ENCODE results near the gene WASF3.
"Not testable (repeated sequence)": the region's sequence is repeated elsewhere in the genome, so short reads cannot be mapped to it uniquely, and the experiment has no call there.

The WASF3 gene

DNA sequence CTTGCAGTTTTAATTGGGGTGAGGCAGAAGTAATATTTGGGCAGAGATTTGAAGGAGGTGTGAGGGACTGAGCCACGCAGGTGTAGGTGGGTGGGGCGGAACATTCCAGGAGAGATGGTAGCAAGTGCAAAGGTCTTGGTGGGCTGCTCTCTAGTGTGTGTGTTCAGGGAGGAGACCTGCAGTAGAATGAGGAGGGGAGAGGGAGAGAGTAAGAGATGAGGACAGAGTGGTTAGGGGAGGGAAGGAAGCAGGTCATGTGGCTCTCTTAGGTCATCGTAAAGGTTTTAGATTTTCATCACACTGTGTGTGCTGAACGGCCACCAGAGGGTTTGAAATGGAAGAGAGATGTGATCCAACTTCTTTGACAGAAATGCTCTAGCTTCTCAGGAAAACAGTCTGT lies 33.5 kb downstream of the WASF3 start:
- DNase-seq, result no peak

GRCh38 chr13:26591672-26592071 lies 34.2 kb downstream of the WASF3 start:
- no peak for DNase-seq

GRCh38 chr13:26593661-26594060 lies 36.2 kb downstream of the WASF3 start:
- no peak for DNase-seq

GRCh38 chr13:26594363-26594762 lies 36.9 kb downstream of the WASF3 start:
- DNase-seq, result no peak

DNA sequence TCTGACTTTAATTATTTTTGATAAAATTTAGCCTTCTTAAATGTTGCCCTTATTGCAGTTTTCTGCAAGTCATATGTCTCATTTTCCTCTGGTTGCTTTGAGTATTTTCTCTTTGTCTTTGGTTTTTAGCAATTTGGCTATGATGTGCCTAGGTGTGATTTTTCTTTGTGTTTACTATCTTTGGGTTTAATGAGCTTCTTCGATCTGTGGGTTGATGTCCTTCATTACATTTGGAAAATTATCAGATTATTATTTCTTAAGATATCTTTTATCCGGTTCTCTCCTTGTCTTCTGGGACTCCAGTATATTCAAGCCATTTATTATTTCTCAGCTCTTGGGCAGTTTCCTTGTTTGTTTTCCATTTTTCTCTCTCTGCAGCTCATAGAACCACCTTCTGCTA lies 39.0 kb downstream of the WASF3 start:
- no peak for DNase-seq

GRCh38 chr13:26599403-26599802 lies 41.9 kb downstream of the WASF3 start:
- DNase-seq, result no peak

DNA sequence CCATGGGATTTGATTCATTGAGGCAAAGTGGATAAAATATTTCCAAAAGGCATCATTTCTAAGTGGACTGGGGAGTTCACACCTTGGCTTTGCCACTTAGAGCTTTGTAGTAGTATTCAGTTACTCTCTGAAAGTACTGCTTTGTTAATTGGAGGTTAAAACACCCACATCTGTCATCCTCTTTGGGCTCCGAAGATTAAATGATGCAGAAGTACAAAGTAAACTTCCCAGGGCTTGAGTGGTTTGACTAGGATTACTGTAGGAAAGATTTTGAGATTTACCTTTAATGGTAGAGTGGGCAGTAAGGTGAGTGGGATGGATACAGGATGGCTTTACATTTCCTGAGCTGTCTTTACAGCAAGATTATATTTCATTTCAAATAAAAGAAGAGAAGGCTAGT lies 42.4 kb downstream of the WASF3 start:
- no peak for DNase-seq

DNA sequence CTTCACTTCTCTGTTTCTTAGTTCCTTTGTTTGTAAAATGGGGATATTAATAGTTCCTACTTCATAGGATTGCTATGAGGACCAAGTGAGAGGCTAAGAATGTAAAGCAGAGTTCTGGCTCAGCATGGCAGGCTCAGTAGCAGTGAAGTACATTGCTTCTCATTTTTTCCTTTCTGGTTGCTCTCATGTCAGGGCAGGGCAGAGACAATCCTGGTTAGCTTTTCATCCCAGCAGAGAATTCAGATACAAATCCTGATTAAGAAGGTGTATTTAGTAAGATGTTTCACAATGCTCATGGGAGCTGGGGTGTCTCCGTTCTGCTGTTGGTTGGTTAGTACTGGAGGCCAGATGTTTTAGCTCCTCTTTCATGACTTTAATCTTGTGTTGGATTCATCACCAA lies 42.9 kb downstream of the WASF3 start:
- DNase-seq, result no peak

DNA sequence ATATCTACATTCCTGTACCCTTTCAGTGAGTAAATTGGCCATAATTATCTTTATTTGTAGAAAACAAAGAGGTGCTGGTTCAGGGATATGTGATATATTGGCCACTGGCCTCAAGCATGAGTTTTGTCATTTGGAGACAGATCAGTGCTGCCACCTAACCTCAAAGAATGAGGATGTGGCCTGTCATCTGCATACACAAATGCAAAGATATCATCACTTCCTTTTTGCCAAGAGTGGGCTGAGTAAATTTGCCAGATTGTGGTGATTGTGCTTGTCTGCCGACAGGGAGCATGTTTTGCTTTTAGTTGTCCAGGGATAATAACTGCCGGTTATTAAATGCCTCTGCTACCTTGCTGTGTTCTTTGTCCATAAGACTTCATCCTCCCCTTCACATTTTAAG lies 44.2 kb downstream of the WASF3 start:
- peak; percentile 10 for DNase-seq

DNA sequence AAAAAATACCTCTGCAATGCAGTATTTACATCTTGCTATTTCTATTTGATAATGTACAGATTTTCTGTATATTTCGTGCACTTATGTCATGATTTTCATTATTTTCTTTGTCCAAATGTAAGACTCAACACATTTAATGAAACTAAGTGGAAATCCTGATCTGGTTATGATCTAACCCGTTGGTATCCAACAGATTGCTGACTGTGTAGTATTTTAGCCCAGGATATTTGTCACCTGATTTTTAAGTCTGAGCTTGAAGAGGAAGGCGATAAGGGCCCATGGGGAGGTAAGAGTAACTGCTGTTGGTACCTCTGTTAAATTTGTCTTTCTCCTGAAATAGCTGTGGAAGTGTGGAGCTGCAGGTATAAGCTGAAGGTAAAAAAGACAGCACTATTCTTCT lies 45.3 kb downstream of the WASF3 start:
- no peak for DNase-seq

- DNase-seq, result no peak
Observed at GRCh38 chr13:26604784-26605545, 47.5 kb downstream of the WASF3 start.

DNA sequence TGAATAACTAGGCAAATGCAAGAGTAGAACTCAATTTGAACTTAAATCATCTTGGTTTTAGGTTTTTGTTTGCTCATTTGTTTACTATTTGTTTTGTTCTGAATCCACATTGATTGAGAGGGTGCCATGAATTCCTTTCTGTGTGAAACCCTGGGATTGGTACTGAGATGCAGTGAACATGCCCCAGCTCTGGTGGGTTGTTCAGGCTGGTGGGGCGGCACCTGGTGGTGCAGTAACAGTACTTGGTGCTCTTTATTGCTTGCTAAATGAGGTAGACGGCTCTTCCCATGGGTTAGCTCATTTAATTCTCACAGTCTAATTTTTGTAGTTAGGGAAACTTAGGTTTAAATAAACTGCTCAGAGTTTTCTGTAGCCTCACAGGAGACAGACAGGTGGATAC lies 48.4 kb downstream of the WASF3 start:
- no peak for DNase-seq

DNA sequence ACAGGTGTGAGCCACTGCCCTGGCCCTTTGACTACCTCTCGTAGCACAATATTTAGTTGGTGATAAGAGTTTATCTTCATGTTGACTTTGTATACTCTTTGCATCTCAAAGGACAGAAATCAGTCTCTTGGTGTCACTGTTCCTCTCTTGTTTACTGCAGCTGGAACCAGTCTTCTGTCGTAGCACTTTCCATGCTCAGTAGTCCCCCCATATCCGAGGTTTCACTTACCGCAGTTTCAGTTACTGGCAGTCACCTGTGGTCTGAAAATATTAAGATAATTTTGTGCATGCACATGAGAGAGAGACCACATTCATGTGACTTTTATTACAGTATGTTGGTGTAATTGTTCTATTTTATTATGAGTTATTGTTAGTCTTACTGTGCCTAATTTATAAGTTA lies 49.1 kb downstream of the WASF3 start:
- DNase-seq, result no peak

DNA sequence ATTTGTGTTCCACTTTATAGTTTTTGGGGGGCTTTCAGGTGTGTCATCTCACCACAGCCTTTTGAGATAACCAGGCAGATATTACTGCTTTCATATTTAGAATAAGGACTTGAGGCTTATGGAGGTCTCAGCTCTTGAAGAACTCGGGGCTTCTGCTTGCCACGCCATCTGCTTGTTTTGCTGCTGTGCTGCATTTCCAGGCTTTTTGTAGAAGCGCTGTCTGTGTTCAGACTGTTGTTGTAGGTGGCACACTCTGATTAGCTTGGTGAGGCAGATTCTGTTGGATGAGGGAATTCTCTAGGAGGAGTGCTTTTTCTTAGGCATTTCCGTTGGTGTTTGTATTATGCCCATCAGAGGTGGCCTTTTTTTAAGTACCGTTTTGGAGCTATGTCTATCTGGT lies 57.2 kb downstream of the WASF3 start:
- DNase-seq, result no peak

DNA sequence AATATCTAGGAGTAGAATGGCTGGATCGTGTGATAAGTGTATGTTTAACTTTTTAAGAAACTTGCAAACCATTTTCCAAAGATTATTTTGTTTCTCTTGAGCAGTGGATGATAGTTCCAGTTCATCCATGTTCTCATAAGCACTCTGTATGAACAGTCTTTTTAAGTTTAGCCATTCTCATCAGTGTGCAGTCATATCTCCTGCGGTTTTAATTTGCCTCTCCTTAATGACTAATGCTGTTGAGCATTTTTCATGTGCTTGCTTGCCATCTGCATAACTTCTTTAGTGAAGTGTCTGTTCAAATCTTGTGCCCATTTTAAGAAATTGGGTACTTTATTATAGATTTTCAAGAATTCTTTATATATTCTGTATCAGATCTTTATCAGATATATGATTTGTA lies 58.6 kb downstream of the WASF3 start:
- DNase-seq, result no peak

- no peak for DNase-seq
Observed at GRCh38 chr13:26618726-26619125, 61.2 kb downstream of the WASF3 start.

GRCh38 chr13:26619358-26619757 lies 61.9 kb downstream of the WASF3 start:
- no peak for DNase-seq

DNA sequence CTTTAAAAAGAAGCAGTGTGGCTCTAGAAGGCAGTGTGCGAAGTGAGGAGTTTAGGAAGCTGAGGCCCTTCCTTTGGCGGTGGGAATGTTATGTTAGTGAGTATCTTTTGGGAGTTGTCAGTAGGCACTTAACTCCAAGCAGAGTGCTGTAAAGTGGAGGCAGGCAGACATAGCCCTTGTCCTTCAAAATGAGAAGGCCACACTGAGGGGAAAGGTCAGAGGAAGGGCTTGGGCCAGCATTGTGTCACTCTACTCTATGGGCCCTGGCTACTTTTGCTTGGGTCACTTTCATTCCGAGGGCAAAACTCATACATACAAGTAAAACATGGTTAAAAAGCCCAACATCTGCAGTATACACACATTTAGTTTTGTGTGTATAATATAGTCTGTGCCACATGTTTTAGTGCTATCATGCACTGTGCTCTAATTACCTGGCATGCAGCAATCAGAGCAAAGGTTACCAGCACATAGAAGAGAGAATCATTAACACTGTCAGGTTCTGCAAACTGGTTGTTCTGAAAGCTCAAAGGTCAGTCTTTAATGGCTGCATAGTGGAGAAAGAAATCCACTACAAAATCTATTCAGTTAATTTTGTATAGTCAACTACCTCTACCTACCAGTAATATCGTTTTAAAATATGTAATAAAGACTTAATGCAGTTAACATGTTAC lies 64.4 kb downstream of the WASF3 start:
- DNase-seq, result no peak

DNA sequence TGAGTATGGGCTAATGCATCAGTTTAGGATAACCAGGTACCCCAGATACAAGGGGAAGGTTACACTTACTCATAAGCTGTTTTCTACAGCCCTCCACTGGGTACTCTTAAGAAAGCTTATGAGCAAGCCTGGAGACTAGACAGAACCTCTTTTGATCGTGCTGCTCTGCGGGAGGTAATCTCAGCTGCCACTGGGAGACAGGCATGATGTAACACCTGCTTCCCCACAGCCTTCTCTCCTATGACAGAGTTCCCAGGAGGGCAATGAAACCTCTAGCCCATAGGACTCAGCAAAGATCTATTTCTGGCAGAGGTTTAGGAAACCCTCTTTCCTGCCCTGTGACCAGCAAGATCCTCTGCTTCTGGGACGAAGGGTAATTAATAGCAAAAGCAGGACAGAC lies 65.6 kb downstream of the WASF3 start:
- no peak for DNase-seq

DNA sequence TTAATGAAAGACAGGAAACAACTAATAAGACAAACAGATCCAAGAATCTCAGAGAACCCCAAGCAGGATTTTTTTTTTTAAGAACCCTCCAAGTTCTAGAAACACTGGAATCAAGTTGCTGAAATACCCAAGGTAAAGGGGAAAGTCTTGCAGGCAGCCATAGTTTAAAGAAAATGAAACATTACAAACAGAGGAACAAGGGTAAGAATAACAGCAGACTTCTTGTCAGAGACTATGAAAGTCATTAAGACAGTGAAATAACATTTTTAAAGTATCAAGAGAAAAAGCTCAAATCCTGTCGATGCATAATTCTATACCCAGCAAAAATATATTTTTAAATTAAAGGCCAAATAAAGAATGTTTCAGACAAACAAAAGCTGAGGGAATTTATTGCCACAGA lies 67.1 kb downstream of the WASF3 start:
- DNase-seq, result no peak

DNA sequence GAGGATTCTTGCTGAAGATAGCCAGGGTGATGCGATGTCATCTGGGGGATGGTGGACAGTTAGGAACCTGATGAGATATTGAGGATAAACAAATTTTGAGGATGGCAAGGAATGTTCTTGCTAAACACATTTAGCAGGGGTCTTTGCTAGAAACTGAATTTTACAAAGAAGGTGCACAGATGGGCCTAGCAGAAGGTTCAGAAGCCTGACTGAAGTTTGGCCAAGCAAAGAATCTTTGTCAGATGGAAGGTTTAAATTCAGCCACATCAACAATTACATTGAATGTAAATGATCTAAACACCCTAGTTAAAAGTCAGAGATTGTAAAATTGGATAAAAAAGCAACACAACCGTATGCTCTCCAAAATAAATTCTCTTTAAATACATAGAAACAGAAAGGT lies 68.8 kb downstream of the WASF3 start:
- no peak for DNase-seq

DNA sequence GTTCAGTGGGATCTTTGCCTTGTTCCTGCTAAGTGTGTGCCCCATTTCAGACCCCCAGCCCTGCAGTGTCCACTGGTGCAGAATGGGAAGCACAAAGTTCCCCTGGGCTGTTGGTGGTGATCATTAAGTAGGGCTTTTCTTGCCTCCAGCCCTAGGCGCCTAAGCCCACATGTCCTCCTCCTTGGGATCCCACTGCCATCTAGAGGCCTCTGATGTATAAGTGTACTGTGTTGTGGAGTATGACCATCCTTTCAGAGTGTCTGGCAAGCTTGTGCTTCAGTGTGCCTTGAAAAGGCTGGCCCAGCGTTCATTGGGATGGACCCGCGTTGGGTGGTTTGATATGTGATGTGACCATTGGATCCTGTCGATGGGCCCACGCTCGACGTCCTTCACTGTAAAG lies 71.2 kb downstream of the WASF3 start:
- DNase-seq, result no peak

DNA sequence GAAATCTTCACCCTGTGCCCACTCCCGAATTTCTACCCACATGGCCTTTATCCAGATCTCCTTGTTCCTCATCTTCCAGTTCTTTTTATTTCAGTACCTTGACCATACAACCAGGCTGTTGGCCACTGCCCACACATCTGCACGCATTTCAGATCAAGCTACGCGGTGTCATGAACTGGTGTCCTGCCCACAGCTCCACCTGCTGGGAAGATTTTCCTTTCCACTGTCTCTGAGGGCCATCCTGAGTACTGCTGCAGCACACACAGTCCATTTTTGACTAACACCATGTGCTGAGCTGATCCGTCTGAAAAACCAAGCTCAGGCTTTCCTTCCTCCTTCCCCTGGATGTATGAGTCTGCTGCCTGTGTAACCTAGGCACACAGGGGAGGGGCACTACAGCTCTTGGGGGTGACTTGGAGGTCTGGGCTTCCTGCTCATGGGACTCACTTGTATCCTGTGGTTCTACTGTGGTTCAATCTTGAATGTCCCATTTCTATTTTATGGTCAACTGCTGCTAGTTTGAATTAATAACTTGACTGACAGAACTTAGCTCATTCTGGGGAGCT lies 71.9 kb downstream of the WASF3 start:
- DNase-seq, result no peak

- DNase-seq, result not testable (repeated sequence)
Observed at GRCh38 chr13:26635634-26636033, 78.2 kb downstream of the WASF3 start.

DNA sequence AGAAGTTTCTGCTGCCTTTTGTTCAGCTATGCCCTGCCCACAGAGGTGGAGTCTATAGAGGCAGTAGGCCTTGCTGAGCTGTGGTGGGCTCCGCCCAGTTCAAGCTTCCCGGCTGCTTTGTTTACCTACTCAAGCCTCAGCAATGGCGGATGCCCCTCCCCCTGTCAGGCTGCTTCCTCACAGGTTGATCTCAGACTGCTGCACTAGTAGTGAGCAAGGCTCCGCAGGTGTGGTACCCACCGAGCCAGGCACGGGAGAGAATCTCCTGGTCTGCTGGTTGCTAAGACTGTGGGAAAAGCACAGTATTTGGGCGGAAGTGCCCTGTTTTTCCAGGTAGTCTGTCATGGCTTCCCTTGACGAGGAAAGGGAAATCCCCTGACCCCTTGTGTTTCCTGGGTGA lies 78.6 kb downstream of the WASF3 start:
- not testable (repeated sequence) for DNase-seq
